GM18907 (cell line): ENCODE data around the gene LARGE1.

Source experiments
- ATAC-seq: cut with Tn5 transposase; IDR thresholded peaks from one replicate; pipeline ENCODE4 v1.9.1; 2021; ENCODE audit warnings: mild to moderate bottlenecking, moderate library complexity; ENCODE audit not compliant: unreplicated experiment

The LARGE1 gene

GRCh38 chr22:33451866-33452469, 468.3 kb downstream of the LARGE1 start:
- no peak for ATAC-seq

DNA sequence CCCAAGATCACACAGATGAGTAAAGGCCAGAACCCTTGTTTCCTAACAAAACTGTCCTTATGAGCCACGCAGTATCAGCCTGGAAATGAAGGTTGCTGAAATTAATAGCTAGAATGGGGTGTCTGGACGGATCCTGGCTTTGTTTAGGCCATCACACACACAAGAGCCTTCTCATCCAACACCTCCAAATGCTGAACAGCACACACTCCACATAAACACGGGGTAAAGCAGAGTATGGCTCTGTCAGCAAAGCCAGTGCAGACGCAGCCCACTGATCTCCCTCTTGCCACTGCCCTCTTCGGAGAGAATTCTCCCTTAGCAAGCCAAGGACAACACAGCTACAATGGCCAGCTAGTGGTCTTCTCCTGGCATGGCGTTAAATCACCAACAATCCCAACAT, 469.5 kb downstream of the LARGE1 start:
- ATAC-seq: no peak

GRCh38 chr22:33447733-33448132, 472.5 kb downstream of the LARGE1 start:
- no peak for ATAC-seq

- ATAC-seq: no peak
These were observed 476.6 kb downstream of the LARGE1 start for GRCh38 chr22:33443683-33444082.

DNA sequence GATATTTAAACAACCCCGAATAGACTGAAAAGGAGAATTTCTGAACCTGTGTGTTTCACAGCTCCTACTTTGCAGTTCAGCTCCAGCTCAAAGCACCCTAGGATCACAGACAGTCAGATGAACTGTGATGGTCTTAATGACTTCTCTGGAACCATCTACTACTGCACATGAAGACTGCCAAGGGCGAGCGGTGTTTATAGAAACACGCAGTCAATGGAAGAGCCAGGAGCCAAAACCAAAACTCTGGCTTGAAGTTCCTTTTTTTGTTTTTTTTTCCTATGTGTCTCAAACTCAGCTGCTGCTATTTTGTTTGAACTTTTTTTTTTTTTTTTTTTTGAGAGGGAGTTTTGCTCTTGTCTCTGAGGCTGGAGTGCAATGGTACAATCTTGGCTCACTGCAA, 479.5 kb downstream of the LARGE1 start:
- no peak for ATAC-seq

DNA sequence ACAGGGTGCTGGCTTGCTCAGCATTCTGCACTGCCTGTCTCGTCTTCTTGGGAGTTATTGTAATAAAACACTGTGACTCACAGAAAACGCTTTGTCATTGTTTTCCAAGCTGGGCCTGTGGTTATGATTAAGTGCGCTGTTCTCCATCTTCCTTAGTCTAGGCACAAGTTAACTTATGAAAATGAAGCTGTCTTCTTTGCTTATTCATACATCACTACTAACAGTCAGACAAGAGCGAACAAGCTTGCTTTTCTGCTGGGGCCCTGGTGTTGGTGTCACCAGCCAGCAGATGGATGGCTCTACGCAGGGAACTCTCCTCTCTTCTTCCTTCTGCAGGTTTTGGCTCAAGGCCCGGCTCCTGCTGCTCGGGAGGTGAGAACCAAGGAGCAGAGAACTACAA, 482.0 kb downstream of the LARGE1 start:
- no peak for ATAC-seq

DNA sequence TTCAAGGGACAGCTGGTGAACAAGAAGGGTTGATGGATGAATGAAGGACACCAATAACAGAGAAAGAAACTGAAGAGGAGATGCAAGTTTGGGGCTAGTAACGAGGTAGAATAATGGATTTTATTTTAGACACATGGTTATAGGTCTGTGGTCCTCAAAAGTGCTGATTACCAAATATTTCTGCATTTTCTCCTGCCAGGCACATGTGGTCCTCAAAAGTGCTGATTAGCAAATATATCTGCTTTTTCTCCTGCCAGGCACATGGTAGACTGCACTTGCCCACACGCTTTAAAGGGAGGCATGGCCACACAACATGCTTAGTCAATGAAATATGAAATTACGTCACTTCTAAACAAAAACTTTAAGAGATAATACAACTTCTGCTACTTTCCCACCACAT, 489.0 kb downstream of the LARGE1 start:
- ATAC-seq: no peak

GRCh38 chr22:33429281-33429680, 491.0 kb downstream of the LARGE1 start:
- ATAC-seq: no peak

- no peak for ATAC-seq
These were observed 492.8 kb downstream of the LARGE1 start for GRCh38 chr22:33427461-33427860.

- ATAC-seq: no peak
These were observed 493.8 kb downstream of the LARGE1 start for GRCh38 chr22:33426451-33426850.

DNA sequence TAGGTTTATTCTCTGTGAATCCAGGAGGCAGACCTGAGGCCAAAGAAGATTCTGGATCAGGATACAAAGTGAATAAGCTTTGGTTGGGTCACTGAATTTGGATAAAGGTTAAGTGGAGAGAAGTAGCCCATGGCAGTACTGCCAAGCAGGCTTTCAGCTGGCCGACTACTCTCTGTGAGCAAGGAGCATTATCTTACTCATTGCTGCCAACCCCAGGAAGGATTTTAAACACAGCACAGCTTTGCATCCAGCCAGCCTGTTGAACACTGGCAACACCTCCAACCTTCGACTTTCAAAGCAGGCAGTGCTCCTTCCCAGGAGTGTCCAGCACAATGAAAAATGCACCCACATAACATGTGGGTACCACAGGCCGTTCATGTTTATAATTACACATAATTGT, 498.4 kb downstream of the LARGE1 start:
- no peak for ATAC-seq

DNA sequence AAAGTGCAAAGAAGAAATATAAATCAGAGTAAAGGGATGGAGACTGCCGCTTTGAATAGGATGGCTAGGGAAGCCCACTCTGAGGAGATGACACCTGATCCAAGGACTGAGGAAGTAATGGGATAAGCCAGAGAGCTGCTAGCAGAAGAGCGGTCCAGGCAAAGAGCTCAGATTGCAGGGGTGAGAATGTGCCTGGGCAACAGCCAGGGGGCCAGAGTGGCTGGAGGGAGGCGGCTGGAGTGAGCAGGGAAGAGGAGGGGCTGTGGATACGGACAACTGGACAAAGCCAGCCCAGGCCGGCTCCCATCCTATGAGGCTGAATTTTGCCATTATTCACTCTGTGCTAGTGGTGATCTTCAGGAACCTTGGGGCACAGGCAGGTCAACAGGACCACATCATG, 501.8 kb downstream of the LARGE1 start:
- ATAC-seq: no peak

GRCh38 chr22:33415401-33415800, 504.9 kb downstream of the LARGE1 start:
- ATAC-seq: no peak

DNA sequence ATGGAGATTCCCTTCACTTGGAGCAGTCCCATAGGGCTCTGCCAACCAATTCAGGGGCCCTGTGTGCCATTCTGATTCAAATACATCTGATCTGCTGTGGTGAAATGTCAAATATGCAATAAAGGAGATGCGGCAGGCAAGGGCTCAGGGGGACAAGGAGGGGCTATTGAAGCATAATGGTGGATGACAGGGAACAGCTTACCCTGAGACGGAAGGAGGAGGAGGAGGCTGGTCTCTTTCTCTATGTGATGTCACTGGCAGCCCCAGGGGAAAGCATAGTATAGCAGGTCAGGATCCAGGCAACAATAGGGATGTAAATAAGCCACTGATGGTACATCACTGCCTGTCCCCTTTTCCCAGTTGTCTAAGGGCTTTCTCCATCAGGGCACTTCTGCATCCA, 511.2 kb downstream of the LARGE1 start:
- no peak for ATAC-seq

DNA sequence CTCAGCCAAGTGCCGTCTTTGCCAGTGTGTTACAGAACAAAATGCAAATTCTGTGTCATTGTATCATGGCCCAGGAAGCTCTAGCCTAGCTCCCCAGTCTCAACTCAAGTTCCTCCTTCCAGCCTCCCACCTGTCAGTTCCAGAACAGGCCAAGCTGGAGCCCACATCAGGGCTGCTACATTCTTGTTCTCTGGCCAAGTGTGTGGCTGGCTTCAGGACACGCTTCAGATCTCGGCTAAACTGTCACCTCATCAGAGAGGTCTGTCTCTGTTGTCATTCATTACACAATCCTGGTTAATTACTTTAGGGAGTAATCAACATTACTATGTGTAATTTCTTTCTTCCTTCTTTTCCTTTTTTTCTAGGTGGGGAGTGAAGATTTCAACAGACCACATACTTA, 515.1 kb downstream of the LARGE1 start:
- no peak for ATAC-seq

DNA sequence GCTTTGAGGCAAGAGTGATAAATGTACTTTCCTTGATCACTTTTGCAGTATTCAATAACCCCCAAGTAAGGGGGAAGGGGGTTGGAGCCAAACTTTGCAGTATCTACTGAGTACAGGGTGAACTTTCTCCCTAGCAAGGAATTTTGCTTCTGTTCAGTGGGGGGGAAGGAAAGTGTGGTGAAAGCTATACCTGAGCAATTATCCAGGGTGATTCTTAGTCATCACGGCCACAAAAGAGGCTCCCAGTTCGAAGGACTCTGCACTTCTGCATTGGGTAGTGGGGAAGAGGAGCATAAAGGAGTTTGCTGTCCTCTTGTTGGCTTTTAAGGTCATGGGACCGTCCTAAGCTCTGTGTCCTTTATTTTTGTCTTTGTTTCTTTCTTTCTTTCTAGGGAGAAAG, 515.6 kb downstream of the LARGE1 start:
- no peak for ATAC-seq

- no peak for ATAC-seq
These were observed 518.0 kb downstream of the LARGE1 start for GRCh38 chr22:33402325-33402724.

DNA sequence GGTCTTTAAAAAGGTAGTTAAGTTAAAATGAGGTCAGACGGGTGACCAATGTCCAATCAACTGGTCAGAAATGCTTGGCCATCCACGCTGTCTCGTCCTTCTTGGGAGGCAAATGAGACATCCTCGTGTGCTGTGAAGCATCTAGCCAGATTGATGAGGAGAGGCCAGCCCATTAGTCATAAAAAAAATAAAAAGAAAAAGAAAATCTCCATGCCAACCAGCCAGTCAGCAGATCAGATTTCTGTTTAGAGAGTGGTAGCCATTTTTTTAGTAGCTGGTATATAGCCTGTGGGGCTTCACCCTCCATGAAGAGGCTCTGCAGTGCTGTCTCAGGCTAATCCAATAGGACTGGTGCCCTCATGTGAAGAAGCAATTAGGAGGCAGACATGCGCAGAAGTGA, 519.0 kb downstream of the LARGE1 start:
- no peak for ATAC-seq

DNA sequence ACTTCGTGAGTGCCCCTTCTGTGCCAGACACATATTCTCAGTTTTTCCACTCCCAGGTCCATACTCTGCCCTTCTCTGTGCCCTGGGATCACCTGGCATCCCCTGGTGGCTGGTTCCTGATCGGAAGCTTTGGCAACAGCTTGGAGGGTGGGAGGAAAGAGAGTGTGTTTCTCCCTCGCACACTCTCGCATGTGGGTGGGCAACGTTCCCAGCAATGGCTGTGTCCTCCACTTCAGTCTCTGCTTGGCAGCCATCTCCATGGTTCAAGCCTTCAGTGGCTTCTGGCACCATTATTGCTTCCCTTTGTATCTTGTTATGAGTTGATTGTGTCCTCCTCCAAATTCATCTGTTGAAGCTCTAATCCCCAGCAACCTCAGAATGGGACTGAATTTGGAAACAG, 519.4 kb downstream of the LARGE1 start:
- no peak for ATAC-seq

DNA sequence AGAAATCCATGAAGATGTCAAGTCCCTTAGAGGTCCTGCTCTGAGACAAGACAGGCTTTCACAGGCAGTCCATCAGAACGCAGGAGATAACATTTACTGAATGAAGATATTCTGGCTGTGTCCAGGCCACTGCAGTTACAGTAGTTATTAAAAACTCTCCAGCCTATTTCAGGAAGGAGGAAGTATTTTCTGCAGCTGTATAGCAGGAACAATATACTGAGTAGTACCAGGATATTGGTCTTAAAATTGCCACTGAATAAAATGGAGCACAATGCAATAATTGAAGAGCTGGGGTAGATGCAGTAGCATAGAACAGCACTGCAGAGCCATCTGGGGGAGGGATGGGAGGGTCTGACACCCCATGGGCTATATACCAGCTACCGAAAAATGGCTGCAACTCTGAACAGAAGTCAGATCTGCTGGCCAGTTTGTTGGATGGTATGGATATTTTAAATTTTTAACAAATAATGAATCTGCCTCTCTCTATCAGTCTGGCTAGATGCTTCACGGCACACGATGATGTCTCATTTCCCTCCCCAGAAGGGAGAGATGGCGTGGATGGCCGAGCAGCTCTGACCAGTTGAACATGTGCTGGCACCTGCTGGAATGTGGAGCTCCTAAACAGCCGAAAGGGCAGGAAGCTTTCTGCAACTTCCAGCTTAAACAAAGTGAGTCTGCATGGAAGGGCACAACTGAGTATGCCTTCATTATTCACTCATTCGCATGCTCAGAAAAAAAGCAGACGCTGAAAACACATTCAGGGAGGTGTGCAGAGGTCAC, 520.0 kb downstream of the LARGE1 start:
- ATAC-seq: no peak

GRCh38 chr22:33397381-33397907, 522.8 kb downstream of the LARGE1 start:
- no peak for ATAC-seq

- no peak for ATAC-seq
These were observed 526.8 kb downstream of the LARGE1 start for GRCh38 chr22:33393432-33393831.

GRCh38 chr22:33391298-33391697, 529.0 kb downstream of the LARGE1 start:
- no peak for ATAC-seq
